Natural killer cell (primary cell): Measurements from ENCODE around the gene IGFBP5. TPM values are rescaled to one million over a fixed set of nuclear protein-coding genes. Genes with fewer than 3 reads are reported as not detected.

Experiments
- ATAC-seq, 3 donors: fragments of 150-1000 bp in 2 of 3; fragments of 200-7000 bp in 1 of 3; cut with Tn5 transposase; 1 replicate in 1 of 3; 2 replicates in 2 of 3; pipeline ENCODE4 v1.10.0; 2021; ENCODE audit warnings: mild to moderate bottlenecking in 2 of 3, moderate library complexity in 2 of 3
- DNase-seq, 2 donors: peaks; one replicate each; pipeline versions ENCODE4 v3.0.0 to v3.0.0-alpha.2; 2013 to 2021; ENCODE audit warnings: mixed read lengths in 1 of 2
- H3K27ac ChIP-seq: one replicate; pipeline ENCODE4 v1.5.1; 2013; ENCODE audit warnings: mild to moderate bottlenecking, low read length
- H3K27me3 ChIP-seq: one replicate; pipeline ENCODE4 v1.6.1; 2013; ENCODE audit warnings: low read length; ENCODE audit not compliant: control insufficient read depth, insufficient read depth
- H3K36me3 ChIP-seq: one replicate; pipeline ENCODE4 v1.6.1; 2013; ENCODE audit warnings: low read length; ENCODE audit not compliant: control insufficient read depth, insufficient read depth
- H3K4me1 ChIP-seq: one replicate; pipeline ENCODE4 v1.6.1; 2013; ENCODE audit warnings: low read length; ENCODE audit not compliant: control insufficient read depth, insufficient read depth
- H3K4me3 ChIP-seq: one replicate; pipeline ENCODE4 v1.5.1; 2013; ENCODE audit warnings: low read length
- H3K9me3 ChIP-seq: one replicate; pipeline ENCODE4 v1.6.1; 2013; ENCODE audit warnings: low read length; ENCODE audit not compliant: control insufficient read depth, insufficient read depth
- H3K27ac Mint-ChIP-seq, 2 donors: one replicate each; pipeline ENCODE4 v1.8.0; 2022; ENCODE audit warnings: mild to moderate bottlenecking in 2 of 2, mixed read lengths in 2 of 2, moderate library complexity in 1 of 2
- H3K27me3 Mint-ChIP-seq, 2 donors: one replicate each; pipeline ENCODE4 v1.8.0; 2022; ENCODE audit warnings: low read depth in 2 of 2, mixed read lengths in 2 of 2
- H3K36me3 Mint-ChIP-seq: one replicate; pipeline ENCODE4 v1.8.0; 2022; ENCODE audit warnings: mixed read lengths
- H3K4me1 Mint-ChIP-seq, 2 donors: one replicate each; pipeline ENCODE4 v1.8.0; 2022; ENCODE audit warnings: mixed read lengths in 2 of 2
- H3K4me3 Mint-ChIP-seq: one replicate; pipeline ENCODE4 v1.8.0; 2022; ENCODE audit warnings: mild to moderate bottlenecking, moderate library complexity, mixed read lengths
- H3K9me3 Mint-ChIP-seq, 2 donors: one replicate each; pipeline ENCODE4 v1.8.0; 2022; ENCODE audit warnings: mixed read lengths in 2 of 2
- CTCF ChIP-seq: fragments of 200-600 bp; IDR thresholded peaks from one replicate; pipeline ENCODE4 v1.8.0; 2022; ENCODE audit warnings: antibody characterized with exemption
- WGBS: methylation state at CpG from one replicate; pipeline ENCODE4 v1.1.7; 2013; ENCODE audit warnings: missing lambda C conversion rate; ENCODE audit not compliant: insufficient coverage; 5-methylcytosine and 5-hydroxymethylcytosine counted together
- intact Hi-C: fragments of 100-400 bp; cut with micrococcal nuclease; formaldehyde crosslinking; loops from one replicate; pipeline ENCODE4 v1.14.2; 2022
- total RNA-seq, 4 donors: library from RNA; stranded (reverse); fragments of 120-200 nt in 1 of 4; gene quantifications; one replicate each; pipeline versions ENCODE4 v1.2.3 to v1.2.4, GENCODE V29; 2013 to 2022

IGFBP5 gene
- total RNA-seq, 3 donors from 2014 or later (not counting 1 experiment from before 2014, with no cell fraction given) = not detected

GRCh38 chr2:216626168-216626874 is 69.0 kb downstream of the IGFBP5 start:
- H3K4me3 ChIP-seq = no peak overlapping the region
- H3K4me1 ChIP-seq = no peaks in the 10 kb centered on the region
- Mint-ChIP-seq H3K4me1 (no peaks in the 10 kb centered on the region), H3K4me3 (no peak overlapping the region), H3K27ac (no peak overlapping the region), H3K9me3 (no peaks in the 10 kb centered on the region), H3K27me3 (peaks cover 7 to 8% of the 10 kb centered on the region in 2 donors), H3K36me3 (no peaks in the 10 kb centered on the region)
- intact Hi-C loops = no loop called here
- no peaks in the 10 kb centered on the region for H3K9me3 ChIP-seq
- TF ChIP-seq CTCF = no peak
- no peaks in the 10 kb centered on the region for H3K27me3 ChIP-seq
- ATAC-seq (no peak), DNase-seq (no peak)
- no peaks in the 10 kb centered on the region for H3K36me3 ChIP-seq
- no peak overlapping the region for H3K27ac ChIP-seq
- 93% methylated on average over 7 of the region's 7 CpGs for WGBS

GRCh38 chr2:216624251-216624650 is 71.1 kb downstream of the IGFBP5 start:
- Mint-ChIP-seq H3K27ac (no peak overlapping the region), H3K4me1 (peaks cover 0 to 7% of the 10 kb centered on the region in 2 donors), H3K4me3 (no peak overlapping the region), H3K9me3 (no peaks in the 10 kb centered on the region), H3K27me3 (peaks cover 0 to 7% of the 10 kb centered on the region in 2 donors), H3K36me3 (no peaks in the 10 kb centered on the region)
- no peaks in the 10 kb centered on the region for H3K9me3 ChIP-seq
- DNase-seq = no peak
- ATAC-seq = no peak
- no peak for TF ChIP-seq CTCF
- intact Hi-C loops = no loop called here
- peaks cover 8% of the 10 kb centered on the region for H3K4me1 ChIP-seq
- no peak overlapping the region for H3K4me3 ChIP-seq
- WGBS = no CpG with 5 or more reads among the region's 2 CpGs
- H3K27ac ChIP-seq = no peak overlapping the region
- no peaks in the 10 kb centered on the region for H3K27me3 ChIP-seq
- no peaks in the 10 kb centered on the region for H3K36me3 ChIP-seq

- DNase-seq = no peak
- no peak for TF ChIP-seq CTCF
- H3K4me1 Mint-ChIP-seq = peaks cover 0 to 7% of the 10 kb centered on the region in 2 donors
- H3K27ac Mint-ChIP-seq = no peak overlapping the region
- H3K27me3 ChIP-seq = no peaks in the 10 kb centered on the region
- no peaks in the 10 kb centered on the region for H3K9me3 Mint-ChIP-seq
- H3K27ac ChIP-seq = no peak overlapping the region
- no peaks in the 10 kb centered on the region for H3K36me3 Mint-ChIP-seq
- no peak for ATAC-seq
- no peak overlapping the region for H3K4me3 Mint-ChIP-seq
- 47% methylated on average over 4 of the region's 4 CpGs for WGBS
- intact Hi-C loops = no loop called here
- H3K4me1 ChIP-seq = peaks cover 9% of the 10 kb centered on the region
- peaks cover 0 to 10% of the 10 kb centered on the region in 2 donors for H3K27me3 Mint-ChIP-seq
- H3K36me3 ChIP-seq = no peaks in the 10 kb centered on the region
- no peaks in the 10 kb centered on the region for H3K9me3 ChIP-seq
- no peak overlapping the region for H3K4me3 ChIP-seq
Observed at GRCh38 chr2:216622526-216622925, 72.8 kb downstream of the IGFBP5 start.

Other genes starting within 250 kb of the IGFBP5 start
- 1,000 to 10,000 TPM; 1,429 to 1,793 (median 1,744) TPM for gene RPL37A, start 196.7 kb downstream of the IGFBP5 start, total RNA-seq
- gene IGFBP2, start 62.1 kb downstream of the IGFBP5 start, total RNA-seq = under 1 TPM in 1 of 3 donors, not detected in 2; 0.21 TPM
- gene TNP1, start 164.5 kb upstream of the IGFBP5 start, total RNA-seq = not detected